Calu3 (cell line): ENCODE data around the gene SOX10. TPM values are rescaled to one million over a fixed set of nuclear protein-coding genes. Genes with fewer than 3 reads are reported as not detected.
A peak's percentile ranks its signal among the peaks of the same experiment; 100 is the strongest.

Experiments
- BruUV-seq: library from RNA; stranded (reverse); fragments of 400-500 nt; replicated peaks from 2 replicates; lab custom pipeline; 2021; lab: Mats Ljungman, UMichigan
- CTCF ChIA-PET: fragments of 300-600 bp; sonication (Branson Sonifier 250); formaldehyde crosslinking; loops from one replicate; lab custom pipeline; 2022; ENCODE audit warnings: antibody characterized with exemption; lab: Charles Lee
- DNase-seq: peaks from one replicate; pipeline ENCODE4 v3.0.0; 2022
- H3K27ac Mint-ChIP-seq: one replicate; pipeline ENCODE4 v1.8.0; 2022; ENCODE audit warnings: mixed read lengths; ENCODE audit not compliant: unreplicated experiment
- H3K27me3 Mint-ChIP-seq: one replicate; pipeline ENCODE4 v1.8.0; 2022; ENCODE audit warnings: mixed read lengths; ENCODE audit not compliant: unreplicated experiment
- H3K36me3 Mint-ChIP-seq: one replicate; pipeline ENCODE4 v1.8.0; 2022; ENCODE audit warnings: mild to moderate bottlenecking, moderate library complexity, mixed read lengths; ENCODE audit not compliant: insufficient read depth, unreplicated experiment
- H3K4me1 Mint-ChIP-seq: one replicate; pipeline ENCODE4 v1.8.0; 2022; ENCODE audit warnings: mild to moderate bottlenecking, low read depth, mixed read lengths; ENCODE audit not compliant: unreplicated experiment
- H3K4me3 Mint-ChIP-seq: one replicate; pipeline ENCODE4 v1.8.0; 2022; ENCODE audit warnings: mild to moderate bottlenecking, low read depth, moderate library complexity, mixed read lengths; ENCODE audit not compliant: unreplicated experiment
- H3K9me3 Mint-ChIP-seq: one replicate; pipeline ENCODE4 v1.8.0; 2022; ENCODE audit warnings: low read depth, mixed read lengths; ENCODE audit not compliant: unreplicated experiment
- CTCF ChIP-seq: fragments of 200-600 bp; IDR thresholded peaks from one replicate; pipeline ENCODE4 v1.8.0; 2022; ENCODE audit warnings: antibody characterized with exemption; ENCODE audit not compliant: unreplicated experiment
- intact Hi-C: fragments of 100-400 bp; cut with micrococcal nuclease; formaldehyde crosslinking; loops from one replicate; pipeline ENCODE4 v1.10.0; 2022; ENCODE audit not compliant: unreplicated experiment
- total RNA-seq: library from RNA; stranded (reverse); gene quantifications from 2 replicates; pipeline ENCODE4 v1.2.3, GENCODE V29; 2022

Gene SOX10
- total RNA-seq, 1 experiment from 2014 or later = not detected

GRCh38 chr22:37930952-37931440 lies 53.4 kb downstream of the SOX10 start:
- Mint-ChIP-seq H3K27ac (no peak overlapping the region), H3K36me3 (peaks cover 52% of the 10 kb centered on the region), H3K4me1 (peaks cover 17% of the 10 kb centered on the region), H3K4me3 (no peak overlapping the region), H3K27me3 (no peaks in the 10 kb centered on the region), H3K9me3 (no peaks in the 10 kb centered on the region)
- no TSS peak for BruUV-seq
- TF ChIP-seq CTCF = peak; percentile 0
- no peak for DNase-seq
- CTCF ChIA-PET = no interaction called here
- intact Hi-C loops = loop anchor here (5.0 kb wide), 1 partner anchor 34 kb away; no protein-coding TSS in a partner anchor

- CTCF ChIA-PET = no interaction called here
- Mint-ChIP-seq H3K4me1 (peaks cover 17% of the 10 kb centered on the region), H3K27ac (no peak overlapping the region), H3K27me3 (no peaks in the 10 kb centered on the region), H3K4me3 (no peak overlapping the region), H3K36me3 (peaks cover 48% of the 10 kb centered on the region), H3K9me3 (no peaks in the 10 kb centered on the region)
- no peak for DNase-seq
- TF ChIP-seq CTCF = peak; percentile 46
- intact Hi-C loops = loop anchor here (5.0 kb wide), 1 partner anchor 33 kb away; no protein-coding TSS in a partner anchor
- no TSS peak for BruUV-seq
These were observed 53.9 kb downstream of the SOX10 start for GRCh38 chr22:37930270-37930951.

- H3K4me3 Mint-ChIP-seq = no peak overlapping the region
- H3K27me3 Mint-ChIP-seq = no peaks in the 10 kb centered on the region
- H3K27ac Mint-ChIP-seq = no peak overlapping the region
- H3K36me3 Mint-ChIP-seq = peaks cover 51% of the 10 kb centered on the region
- TF ChIP-seq CTCF = no peak
- H3K9me3 Mint-ChIP-seq = no peaks in the 10 kb centered on the region
- peaks cover 17% of the 10 kb centered on the region for H3K4me1 Mint-ChIP-seq
- CTCF ChIA-PET = interaction anchor here (0.7 kb wide), 1 partner anchor 15 kb away, joined by 3 read pairs; no protein-coding TSS in a partner anchor
- intact Hi-C loops = no loop called here
- no TSS peak for BruUV-seq
- DNase-seq = no peak
These were observed 55.0 kb downstream of the SOX10 start for GRCh38 chr22:37929390-37929789.

GRCh38 chr22:37927637-37927936 lies 56.8 kb downstream of the SOX10 start:
- Mint-ChIP-seq H3K9me3 (no peaks in the 10 kb centered on the region), H3K4me1 (peaks cover under 1% of the 10 kb centered on the region), H3K4me3 (no peak overlapping the region), H3K27ac (no peak overlapping the region), H3K36me3 (peaks cover 51% of the 10 kb centered on the region), H3K27me3 (no peaks in the 10 kb centered on the region)
- intact Hi-C loops = no loop called here
- no TSS peak for BruUV-seq
- DNase-seq = no peak
- CTCF ChIA-PET = no interaction called here
- no peak for TF ChIP-seq CTCF
